H1 (cell line): ENCODE data around the gene ASAP2. TPM values are rescaled to one million over a fixed set of nuclear protein-coding genes. Genes with fewer than 3 reads are reported as not detected.

Experiments
- CTCF ChIA-PET: fragments of 300-600 bp; sonication (Branson Sonifier 250); formaldehyde crosslinking; loops from one replicate; lab custom pipeline; 2021; ENCODE audit not compliant: partially characterized antibody; lab: Charles Lee
- POLR2A ChIA-PET: fragments of 300-600 bp; sonication (Branson Sonifier 250); formaldehyde crosslinking; loops from one replicate; lab custom pipeline; 2021; ENCODE audit warnings: inconsistent platforms; ENCODE audit not compliant: partially characterized antibody; lab: Charles Lee
- DNase-seq, 2 experiments: peaks; one replicate each; pipeline versions ENCODE4 v3.0.0 to v3.0.0-alpha.2; 2010 to 2022; ENCODE audit warnings: low spot score in 2 of 2, low read depth in 1 of 2, mixed read lengths in 1 of 2
- FAIRE-seq: peaks from 2 replicates; lab custom pipeline; 2011; peaks lifted over from hg19 to GRCh38; lab: Jason Lieb, UNC
- H2AFZ ChIP-seq: 2 replicates; pipeline ENCODE4 v1.8.1; 2012; ENCODE audit warnings: low read length, inconsistent platforms
- H2AK5ac ChIP-seq: 2 replicates; pipeline ENCODE4 v1.6.1; 2013; ENCODE audit warnings: low read depth, low read length
- H2BK120ac ChIP-seq: replicated peaks from 2 replicates; pipeline ENCODE3; 2013; ENCODE audit warnings: low read depth, low read length, inconsistent platforms
- H2BK12ac ChIP-seq: 2 replicates; pipeline ENCODE4 v1.6.1; 2013; ENCODE audit warnings: low read depth, low read length
- H2BK15ac ChIP-seq: 2 replicates; pipeline ENCODE4 v1.6.1; 2013; ENCODE audit warnings: low read length
- H2BK20ac ChIP-seq: 2 replicates; pipeline ENCODE4 v1.6.1; 2013; ENCODE audit warnings: low read length
- H2BK5ac ChIP-seq: 2 replicates; pipeline ENCODE4 v1.6.1; 2013; ENCODE audit warnings: low read depth, low read length
- H3K14ac ChIP-seq: 2 replicates; pipeline ENCODE4 v1.6.1; 2013; ENCODE audit warnings: inconsistent platforms; ENCODE audit not compliant: insufficient read length
- H3K18ac ChIP-seq: 2 replicates; pipeline ENCODE4 v1.6.1; 2013; ENCODE audit warnings: low read length; ENCODE audit errors: extremely low read depth
- H3K23ac ChIP-seq: 2 replicates; pipeline ENCODE4 v1.6.1; 2013; ENCODE audit warnings: inconsistent platforms; ENCODE audit not compliant: insufficient read length
- H3K23me2 ChIP-seq: 2 replicates; pipeline ENCODE4 v1.6.1; 2013; ENCODE audit warnings: low read depth, low read length
- H3K27ac ChIP-seq: 2 replicates; pipeline ENCODE4 v1.6.1; 2011; ENCODE audit warnings: low read depth, low read length, inconsistent platforms
- H3K27me3 ChIP-seq, 4 experiments: replicated peaks in 1 of 4; 1 replicate in 1 of 4; 2 replicates in 3 of 4; pipeline versions ENCODE4 v1.6.1 to v1.8.1; 2011 to 2013; ENCODE audit warnings: low read length in 3 of 4, mild to moderate bottlenecking in 3 of 4, inconsistent platforms in 2 of 4, mixed read lengths in 2 of 4, moderate library complexity in 1 of 4; ENCODE audit not compliant: control insufficient read depth in 3 of 4, insufficient read depth in 3 of 4; ENCODE audit errors: extremely low read depth in 1 of 4
- H3K36me3 ChIP-seq, 4 experiments: 2 replicates each; pipeline versions ENCODE4 v1.6.1 to v1.8.1; 2011 to 2013; ENCODE audit warnings: mild to moderate bottlenecking in 4 of 4, low read length in 3 of 4, moderate library complexity in 2 of 4, control low read depth in 1 of 4, inconsistent platforms in 1 of 4; ENCODE audit not compliant: insufficient read depth in 4 of 4, control insufficient read depth in 2 of 4
- H3K4ac ChIP-seq: replicated peaks from 2 replicates; pipeline ENCODE3; 2013; ENCODE audit warnings: low read length, low read depth, mixed read lengths, inconsistent platforms; ENCODE audit not compliant: insufficient read length
- H3K4me1 ChIP-seq, 4 experiments: replicated peaks in 1 of 4; 1 replicate in 1 of 4; 2 replicates in 3 of 4; pipeline versions ENCODE4 v1.6.1 to v1.8.1; 2011 to 2013; ENCODE audit warnings: low read length in 3 of 4, inconsistent platforms in 2 of 4, mixed read lengths in 1 of 4; ENCODE audit not compliant: insufficient read depth in 4 of 4, control insufficient read depth in 3 of 4
- H3K4me2 ChIP-seq, 2 experiments: 2 replicates each; pipeline versions ENCODE4 v1.6.1 to v1.8.1; 2011 to 2013; ENCODE audit warnings: low read depth in 2 of 2, low read length in 2 of 2, control low read depth in 1 of 2, inconsistent platforms in 1 of 2, mild to moderate bottlenecking in 1 of 2; ENCODE audit not compliant: insufficient read depth in 1 of 2
- H3K4me3 ChIP-seq, 4 experiments: fragments of 200-600, 300-600 bp in 1 of 4; sonication (generic), shearing (Covaris generic), sonication (Bioruptor Twin) in 1 of 4; 2 replicates each; pipeline versions ENCODE4 v1.5.1 to v1.8.1; 2011 to 2016; ENCODE audit warnings: low read length in 4 of 4, low read depth in 3 of 4, control low read depth in 2 of 4, inconsistent platforms in 2 of 4, mild to moderate bottlenecking in 2 of 4, mixed read lengths in 1 of 4, moderate library complexity in 1 of 4; ENCODE audit not compliant: insufficient read depth in 2 of 4; ENCODE audit errors: extremely low read depth in 1 of 4
- H3K56ac ChIP-seq: replicated peaks from 2 replicates; pipeline ENCODE3; 2013; ENCODE audit warnings: low read depth, mild to moderate bottlenecking, mixed read lengths, low read length, inconsistent platforms; ENCODE audit not compliant: insufficient read length
- H3K79me1 ChIP-seq: 2 replicates; pipeline ENCODE4 v1.6.1; 2013; ENCODE audit warnings: low read depth, low read length, control low read depth
- H3K79me2 ChIP-seq, 2 experiments: 2 replicates each; pipeline versions ENCODE4 v1.6.1 to v1.8.1; 2012 to 2013; ENCODE audit warnings: low read length in 2 of 2, mild to moderate bottlenecking in 2 of 2, inconsistent platforms in 1 of 2; ENCODE audit not compliant: insufficient read depth in 2 of 2, control insufficient read depth in 1 of 2
- H3K9ac ChIP-seq, 4 experiments: replicated peaks in 1 of 4; 1 replicate in 1 of 4; 2 replicates in 3 of 4; pipeline versions ENCODE4 v1.6.1 to v1.8.1; 2011 to 2013; ENCODE audit warnings: low read depth in 3 of 4, low read length in 3 of 4, control low read depth in 2 of 4, mild to moderate bottlenecking in 2 of 4, moderate library complexity in 2 of 4, inconsistent platforms in 1 of 4; ENCODE audit errors: extremely low read depth in 1 of 4
- H3K9me3 ChIP-seq, 2 experiments: 2 replicates each; pipeline versions ENCODE4 v1.6.1 to v1.8.1; 2012 to 2013; ENCODE audit warnings: mild to moderate bottlenecking in 2 of 2, moderate library complexity in 2 of 2, control low read depth in 1 of 2, inconsistent platforms in 1 of 2, low read depth in 1 of 2, low read length in 1 of 2, mixed read lengths in 1 of 2; ENCODE audit not compliant: insufficient read depth in 2 of 2
- H4K20me1 ChIP-seq, 2 experiments: replicated peaks in 1 of 2; 2 replicates each; pipeline versions ENCODE3 to v1.8.1; 2011 to 2013; ENCODE audit warnings: inconsistent platforms in 2 of 2, low read length in 2 of 2, mild to moderate bottlenecking in 1 of 2; ENCODE audit not compliant: insufficient read depth in 2 of 2, control insufficient read depth in 1 of 2
- H4K5ac ChIP-seq: 2 replicates; pipeline ENCODE4 v1.6.1; 2013; ENCODE audit warnings: low read length, low read depth, mixed read lengths, inconsistent platforms; ENCODE audit not compliant: insufficient read length
- H4K8ac ChIP-seq: 2 replicates; pipeline ENCODE4 v1.8.0; 2013; ENCODE audit warnings: mild to moderate bottlenecking, moderate library complexity, low read length, inconsistent platforms; ENCODE audit not compliant: insufficient read depth; ENCODE audit errors: extremely low read depth
- H4K91ac ChIP-seq: replicated peaks from 2 replicates; pipeline ENCODE3; 2013; ENCODE audit warnings: low read length, mixed read lengths, inconsistent platforms; ENCODE audit not compliant: insufficient read length
- SP1 ChIP-seq: IDR thresholded peaks from 2 replicates; pipeline ENCODE4 v1.6.1; 2011; ENCODE audit warnings: low read depth, low read length
- TEAD4 ChIP-seq: IDR thresholded peaks from 2 replicates; pipeline ENCODE4 v1.6.1; 2012; ENCODE audit warnings: low read depth, low read length, inconsistent platforms, mixed read lengths
- WGBS, 2 experiments: shearing (Covaris generic) in 1 of 2; methylation state at CpG; one replicate each; pipeline versions ENCODE4 v1.1.6 to v1.1.7; 2013 to 2015; ENCODE audit warnings: low lambda C conversion rate in 2 of 2, mixed read lengths in 2 of 2, inconsistent platforms in 1 of 2, low coverage in 1 of 2, missing lambda C conversion rate in 1 of 2; ENCODE audit not compliant: insufficient replicate concordance in 2 of 2, insufficient coverage in 1 of 2, insufficient read length in 1 of 2; ENCODE audit errors: extremely low coverage in 1 of 2, missing lambda C conversion rate in 1 of 2; 5-methylcytosine and 5-hydroxymethylcytosine counted together
- polyA plus RNA-seq, 7 experiments: library from polyadenylated mRNA; depleted of rRNA in 3 of 7; stranded (reverse) in 5 of 7; unstranded in 2 of 7; fragments of >200 nt in 5 of 7; fragments of 200-250 nt in 2 of 7; gene quantifications; 1 replicate in 5 of 7; 2 replicates in 1 of 7; 4 replicates in 1 of 7; pipeline versions ENCODE4 v1.2.1 to v1.2.3, GENCODE V29; 2011 to 2013; ENCODE audit warnings: missing spikeins in 2 of 7, mixed read lengths in 2 of 7
- total RNA-seq: library from RNA; stranded (reverse); fragmentation: NEBNext Ultra II Directional; extraction: Animal tissue kit (Norgen Biotek cat#: 25700); gene quantifications from 2 replicates; pipeline ENCODE4 v1.2.1, GENCODE V29; 2021

Gene ASAP2
- total and polyA plus RNA-seq, 2 of the 8 experiments (the other 6 are each of a cell fraction or from before 2014, with no cell fraction given) = 10.2 to 18.7 TPM

DNA sequence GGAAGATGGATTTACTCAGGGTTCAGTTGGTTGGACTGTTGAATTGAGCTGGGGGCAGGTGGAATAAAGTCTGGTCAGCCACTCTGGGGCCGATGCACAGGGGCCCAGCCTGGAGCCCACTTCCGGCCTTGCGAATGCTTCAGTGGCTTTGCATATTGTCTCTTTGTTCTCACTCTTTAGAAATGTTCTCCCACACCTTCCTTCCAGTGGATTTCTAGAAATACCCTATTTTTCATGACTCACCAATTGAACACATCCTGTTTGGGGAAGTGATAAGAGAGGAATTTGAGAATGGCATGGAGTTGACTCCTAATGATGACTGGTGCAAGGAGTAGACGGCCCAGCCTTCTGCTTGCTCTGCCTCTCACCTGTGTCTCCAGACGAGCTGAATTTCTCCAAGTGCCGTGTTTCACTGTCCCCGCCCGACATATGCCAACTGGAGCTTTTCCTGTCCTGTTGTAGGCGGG lies 28.1 kb downstream of the ASAP2 start:
- Histone ChIP-seq H4K5ac (no peak overlapping the region), H3K14ac (no peak overlapping the region), H2AK5ac (no peak overlapping the region), H3K9ac (no peak overlapping the region), H2BK5ac (no peak overlapping the region), H3K79me2 (peaks cover 0 to 68% of the 10 kb centered on the region in 2 experiments; a peak in 2 of 4 replicates), H3K4me1 (peaks cover 0 to 2% (median 0%) of the 10 kb centered on the region in 4 experiments; a peak in 3 of 7 replicates), H3K36me3 (no peaks in the 10 kb centered on the region), H3K4me3 (no peak overlapping the region), H3K23me2 (no peaks in the 10 kb centered on the region), H4K20me1 (peaks cover 9 to 16% of the 10 kb centered on the region in 2 experiments), H2BK15ac (no peak overlapping the region), H2BK120ac (no peak overlapping the region), H3K27me3 (no peaks in the 10 kb centered on the region; a peak in 1 of 7 replicates), H2BK12ac (no peak overlapping the region), H2BK20ac (no peak overlapping the region), H3K56ac (no peak overlapping the region), H3K27ac (peak overlapping the region; percentile 36; the same call in 1 of the 2 replicates), H3K4ac (no peak overlapping the region), H4K91ac (no peak overlapping the region), H3K9me3 (no peaks in the 10 kb centered on the region), H3K4me2 (no peak overlapping the region), H3K18ac (no peak overlapping the region), H2AFZ (no peak overlapping the region), H3K79me1 (peaks cover 8% of the 10 kb centered on the region; the same call in 1 of the 2 replicates), H4K8ac (0 out of 2 replicates have a peak overlapping the region, but pooled peaks have one; percentile 62), H3K23ac (no peak overlapping the region)
- FAIRE-seq = no peak
- no peak for DNase-seq
- ChIA-PET POLR2A (interaction anchor here (1.3 to 1.6 kb wide), 2 partner anchors 24 to 28 kb away, joined by 3 to 4 read pairs; partner anchors contain the start of gene ASAP2), CTCF (interaction anchor here (0.6 to 2.2 kb wide), 8 partner anchors 10 to 330 kb away, joined by 3 to 6 read pairs (median 4); no protein-coding TSS in a partner anchor)
- TF ChIP-seq TEAD4 (no peak), SP1 (no peak)
- 88% methylated on average over 9 of the region's 9 CpGs; no CpG with 5 or more reads in 1 of the 2 experiments for WGBS, 2 experiments
